HL-60/S4 treated with phorbol 12-myristate 13-acetate at 8.2 ng/mL for 4 days and 3 days (cell line): ENCODE measurements around the gene RAB20.
"Not testable (repeated sequence)": the region's sequence is repeated elsewhere in the genome, so short reads cannot be mapped to it uniquely, and the experiment has no call there.

ENCODE experiments used
- in situ Hi-C: fragments of 300-500 bp; cut with MboI; formaldehyde crosslinking; loops from 2 replicates; pipeline ENCODE4 v1.15.0; 2022; ENCODE audit warnings: low sequenced_read_pairs

Gene RAB20

DNA sequence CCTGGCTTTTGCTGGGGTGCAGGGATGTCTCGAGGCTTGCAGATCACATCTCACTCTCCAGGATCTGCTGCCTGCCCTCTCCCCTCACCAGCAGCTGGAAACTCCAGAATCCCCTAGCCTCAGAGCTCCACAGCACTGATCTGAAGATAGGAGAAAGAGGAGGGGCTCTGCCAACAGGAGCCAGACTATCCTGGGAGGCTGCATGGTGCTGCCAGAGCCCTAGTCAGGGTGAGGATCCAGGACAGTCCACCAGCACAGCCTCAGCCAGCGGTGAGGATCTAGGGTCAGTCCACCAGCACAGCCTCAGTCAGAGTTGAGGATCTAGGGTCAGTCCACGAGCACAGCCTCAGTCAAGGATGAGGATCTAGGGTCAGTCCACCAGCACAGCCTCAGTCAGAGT, 65.2 kb downstream of the RAB20 start:
- in situ Hi-C loops, result no loop called here

DNA sequence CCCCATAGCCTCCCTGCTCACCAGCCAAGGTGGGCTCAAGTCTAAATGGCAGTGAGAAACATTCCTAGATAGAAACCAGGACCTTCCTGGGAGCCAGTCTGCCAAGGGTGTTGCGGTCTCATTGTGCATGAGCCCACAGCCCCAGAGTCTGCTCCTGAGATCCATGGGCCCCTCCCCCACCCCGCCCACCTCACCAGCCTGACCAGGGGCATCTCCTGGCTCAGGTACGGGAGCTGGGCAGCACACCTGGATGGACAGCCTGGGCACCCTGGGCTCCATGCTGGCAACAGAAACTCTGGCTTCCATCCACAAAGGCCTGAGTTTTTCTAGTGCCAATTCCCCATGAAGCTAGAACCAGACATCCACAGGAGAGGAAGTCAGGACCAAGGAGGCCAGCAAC, 65.6 kb downstream of the RAB20 start:
- in situ Hi-C loops, result no loop called here

DNA sequence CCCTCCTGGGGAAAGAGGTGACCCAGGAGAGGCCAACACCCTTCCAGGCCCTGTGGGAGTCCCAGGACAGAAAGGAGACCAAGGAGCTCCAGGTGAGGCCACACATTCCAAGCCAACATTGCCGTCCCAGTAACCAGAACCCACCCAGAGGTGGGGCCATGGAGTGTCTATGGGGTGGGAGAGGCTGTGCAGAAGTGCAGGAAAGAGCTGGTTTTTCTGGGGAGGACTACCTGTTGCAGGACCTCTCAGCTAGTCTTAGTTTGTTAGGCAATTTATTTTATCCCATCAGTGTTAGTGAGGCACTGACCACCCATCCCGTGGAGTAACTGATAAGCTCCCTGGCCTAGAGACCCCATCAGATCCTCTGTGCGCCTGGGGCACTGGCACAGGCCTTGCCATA, 66.1 kb downstream of the RAB20 start:
- in situ Hi-C loops, result no loop called here

DNA sequence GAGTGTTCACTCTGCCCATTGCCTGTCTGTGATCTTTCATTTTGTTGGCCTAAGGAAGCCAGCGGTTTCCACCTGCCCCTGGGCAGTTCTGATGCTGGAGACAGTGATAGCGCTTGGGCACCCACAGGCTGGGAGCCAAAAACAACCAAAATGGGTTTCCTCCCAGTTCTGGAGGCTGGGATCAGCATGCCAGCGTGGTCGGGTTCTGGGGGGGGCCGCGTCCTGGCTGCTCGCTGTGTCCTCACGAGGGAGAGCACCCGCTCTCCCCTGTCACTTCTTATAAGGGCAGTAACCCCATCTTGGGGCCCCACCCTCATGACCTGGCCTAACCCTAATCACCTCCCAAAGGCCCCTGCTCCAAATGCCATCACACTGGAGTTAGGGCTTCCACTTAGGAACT, 67.9 kb downstream of the RAB20 start:
- in situ Hi-C loops, result no loop called here

DNA sequence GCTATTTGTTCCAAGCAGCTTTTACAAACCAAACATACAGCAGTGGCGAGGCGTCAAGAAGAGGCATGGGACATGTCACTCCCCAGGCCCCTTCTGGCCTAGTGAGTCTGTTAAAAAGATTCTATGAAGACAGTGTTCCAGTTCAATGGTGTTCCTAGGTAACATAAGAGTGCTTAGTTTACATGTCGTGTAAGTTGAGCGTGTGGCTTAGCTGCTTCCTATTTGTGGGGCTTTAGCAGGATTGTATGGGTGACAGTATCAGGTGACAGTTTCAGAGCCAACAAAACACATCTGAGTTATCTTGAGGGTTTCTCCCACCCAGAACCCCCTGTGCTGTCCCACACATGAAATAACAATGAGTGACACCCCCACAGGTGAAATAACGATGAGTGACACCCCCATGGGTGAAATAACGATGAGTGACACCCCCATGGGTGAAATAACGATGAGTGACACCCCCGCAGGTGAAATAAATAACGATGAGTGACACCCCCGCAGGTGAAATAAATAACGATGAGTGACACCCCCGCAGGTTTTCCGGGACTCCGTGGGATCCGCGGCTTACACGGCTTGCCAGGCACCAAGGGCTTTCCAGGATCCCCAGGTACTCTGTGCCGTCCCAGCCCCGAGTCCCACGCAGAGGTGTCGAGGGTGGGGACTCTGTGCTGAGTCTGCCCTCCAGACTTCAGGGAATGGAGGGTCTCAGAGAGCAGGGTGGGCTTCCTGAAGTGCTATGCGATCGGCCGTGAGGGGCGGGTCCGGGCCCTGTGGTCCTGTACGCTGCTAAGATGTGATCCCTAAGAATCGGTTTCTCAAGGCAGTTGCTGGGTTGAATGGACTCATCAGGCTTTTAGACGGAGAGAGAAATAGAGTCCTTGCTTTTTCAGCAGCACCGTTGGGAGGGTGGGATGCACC, 68.6 kb downstream of the RAB20 start:
- in situ Hi-C loops, result no loop called here

DNA sequence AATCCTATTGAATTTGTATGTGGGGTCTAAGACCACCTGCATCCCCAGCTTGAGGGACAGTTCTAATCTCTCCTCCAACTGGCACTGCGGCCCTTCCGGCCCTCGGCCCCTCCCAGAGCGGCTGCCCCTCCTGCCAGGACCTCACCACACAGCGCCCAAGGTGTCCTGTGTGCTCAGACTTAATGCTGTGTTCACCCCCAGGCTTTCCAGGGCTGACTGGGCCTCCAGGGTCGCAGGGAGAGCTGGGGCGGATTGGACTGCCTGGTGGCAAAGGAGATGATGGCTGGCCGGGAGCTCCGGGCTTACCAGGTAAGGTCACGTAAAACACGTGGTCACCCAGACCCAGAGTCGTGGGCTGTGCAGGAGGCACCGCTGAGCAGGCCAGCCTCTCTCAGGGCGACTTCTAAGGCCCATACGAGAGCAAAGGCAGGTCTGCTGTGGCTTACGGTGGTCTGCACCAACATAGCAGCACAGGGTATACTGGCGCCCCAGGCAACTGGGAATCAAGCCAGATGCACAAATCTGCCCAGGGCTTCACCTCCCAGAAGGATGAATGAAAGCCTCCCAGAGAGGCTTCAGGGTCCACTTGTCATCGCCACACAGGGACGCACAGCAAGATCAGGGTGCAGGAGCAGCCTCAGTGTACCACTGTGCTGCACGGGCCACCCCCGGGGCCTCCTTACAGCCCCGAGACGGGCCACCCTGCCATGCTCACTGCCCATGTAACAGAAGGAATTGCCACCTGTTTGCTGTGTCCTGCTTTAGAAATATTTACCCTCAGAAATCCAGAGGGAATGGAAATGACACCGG, 69.4 kb downstream of the RAB20 start:
- in situ Hi-C loops, result no loop called here

DNA sequence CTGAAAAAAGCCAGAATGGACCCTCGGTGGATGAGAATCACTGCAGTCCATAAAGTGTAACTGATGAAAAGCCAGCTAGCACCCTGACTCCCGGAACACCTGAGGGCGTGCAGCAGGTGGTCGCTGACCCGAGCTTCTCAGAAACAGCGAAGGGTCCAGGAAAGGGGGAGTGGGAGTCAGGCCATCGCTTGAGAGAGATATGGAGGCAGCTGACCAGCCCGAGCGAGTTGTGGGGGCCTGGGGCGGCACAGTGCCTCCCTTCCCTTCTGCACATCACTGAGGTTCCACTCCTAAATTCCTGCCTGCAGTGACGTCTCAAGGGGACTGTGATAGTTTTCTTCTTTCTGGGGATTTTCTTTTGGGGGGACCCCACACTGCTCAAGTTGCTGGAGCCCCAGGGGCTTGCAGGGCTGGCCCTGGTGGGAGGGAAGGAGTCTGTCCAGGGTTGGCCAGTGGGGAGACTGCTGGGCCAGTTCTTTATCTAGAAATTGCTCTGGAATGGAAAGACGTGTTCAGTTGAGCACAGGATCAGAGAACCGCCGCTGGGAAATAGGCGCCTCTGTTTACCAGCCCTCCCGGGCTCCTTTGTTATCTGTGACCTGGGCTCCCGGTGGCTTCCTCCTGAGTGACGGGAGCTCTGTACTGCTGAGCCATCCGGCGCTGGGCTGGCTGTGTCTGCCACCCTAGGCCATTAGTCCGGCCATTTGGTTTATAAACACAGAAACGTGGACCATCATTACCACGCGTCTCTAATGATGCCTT, 71.3 kb downstream of the RAB20 start:
- in situ Hi-C loops, result no loop called here

DNA sequence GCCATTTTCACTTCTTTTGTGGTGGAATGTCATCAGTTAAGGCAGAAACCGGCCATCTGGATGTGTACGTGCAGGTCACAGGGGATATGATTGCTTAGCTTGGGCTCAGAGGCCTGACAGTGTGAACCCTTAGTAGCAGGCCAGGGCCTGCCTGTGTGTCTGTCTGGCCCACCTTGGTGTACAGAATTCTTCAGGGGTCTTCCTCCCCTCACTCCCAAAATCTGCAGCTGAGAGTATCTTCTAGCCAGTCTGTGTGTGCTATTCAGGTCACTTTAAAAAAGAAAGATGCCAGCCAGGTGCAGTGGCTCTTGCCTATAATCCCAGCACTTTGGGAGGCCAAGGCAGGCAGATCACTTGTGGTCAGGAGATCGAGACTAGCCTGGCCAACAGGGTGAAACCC, 74.6 kb downstream of the RAB20 start:
- in situ Hi-C loops, result not testable (repeated sequence)

DNA sequence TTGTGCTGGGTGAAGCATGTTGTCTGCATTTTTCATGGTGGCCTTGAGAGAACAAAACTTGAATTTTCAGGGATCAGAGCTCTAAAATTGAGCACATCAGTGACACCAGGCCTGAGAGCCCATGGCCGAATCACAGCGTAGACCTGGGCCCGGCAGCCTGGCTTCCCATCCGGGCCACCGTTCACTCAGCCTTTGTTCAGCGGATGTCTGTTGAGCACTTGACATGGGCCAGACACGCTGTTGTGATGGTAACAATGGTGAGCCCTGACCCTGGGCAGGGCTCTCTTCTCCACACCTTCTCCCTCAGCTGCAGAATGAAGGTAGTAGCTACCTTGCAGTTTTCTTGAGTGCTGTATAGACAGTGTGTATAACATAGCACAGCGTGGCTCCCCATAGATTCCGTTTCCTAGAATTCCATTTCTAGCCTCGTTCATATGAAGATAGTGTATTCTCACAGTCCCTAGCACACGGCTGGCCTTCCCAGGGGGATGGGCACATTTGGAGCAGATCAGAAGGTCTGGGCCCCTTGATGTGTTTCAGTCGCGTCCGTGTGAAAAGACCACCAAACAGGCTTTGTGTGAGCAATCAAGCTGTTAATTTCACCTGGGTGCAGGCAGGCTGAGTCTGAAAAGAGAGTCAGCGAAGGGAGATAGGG, 75.3 kb downstream of the RAB20 start:
- in situ Hi-C loops, result no loop called here

DNA sequence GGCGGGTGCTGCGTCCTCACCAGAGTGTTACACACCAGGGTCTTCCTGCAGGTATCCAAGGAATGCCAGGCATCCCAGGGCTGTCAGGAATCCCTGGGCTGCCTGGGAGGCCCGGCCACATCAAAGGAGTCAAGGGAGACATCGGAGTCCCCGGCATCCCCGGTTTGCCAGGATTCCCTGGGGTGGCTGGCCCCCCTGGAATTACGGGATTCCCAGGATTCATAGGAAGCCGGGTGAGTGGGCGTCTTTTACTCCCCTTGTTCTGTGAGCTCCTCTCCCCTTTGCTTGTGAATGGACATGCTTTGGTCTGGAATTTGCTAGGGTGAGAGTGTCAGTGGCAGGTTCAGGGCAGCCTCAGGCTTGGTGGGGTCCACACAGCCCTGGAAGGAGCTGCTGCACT, 75.9 kb downstream of the RAB20 start:
- in situ Hi-C loops, result no loop called here

DNA sequence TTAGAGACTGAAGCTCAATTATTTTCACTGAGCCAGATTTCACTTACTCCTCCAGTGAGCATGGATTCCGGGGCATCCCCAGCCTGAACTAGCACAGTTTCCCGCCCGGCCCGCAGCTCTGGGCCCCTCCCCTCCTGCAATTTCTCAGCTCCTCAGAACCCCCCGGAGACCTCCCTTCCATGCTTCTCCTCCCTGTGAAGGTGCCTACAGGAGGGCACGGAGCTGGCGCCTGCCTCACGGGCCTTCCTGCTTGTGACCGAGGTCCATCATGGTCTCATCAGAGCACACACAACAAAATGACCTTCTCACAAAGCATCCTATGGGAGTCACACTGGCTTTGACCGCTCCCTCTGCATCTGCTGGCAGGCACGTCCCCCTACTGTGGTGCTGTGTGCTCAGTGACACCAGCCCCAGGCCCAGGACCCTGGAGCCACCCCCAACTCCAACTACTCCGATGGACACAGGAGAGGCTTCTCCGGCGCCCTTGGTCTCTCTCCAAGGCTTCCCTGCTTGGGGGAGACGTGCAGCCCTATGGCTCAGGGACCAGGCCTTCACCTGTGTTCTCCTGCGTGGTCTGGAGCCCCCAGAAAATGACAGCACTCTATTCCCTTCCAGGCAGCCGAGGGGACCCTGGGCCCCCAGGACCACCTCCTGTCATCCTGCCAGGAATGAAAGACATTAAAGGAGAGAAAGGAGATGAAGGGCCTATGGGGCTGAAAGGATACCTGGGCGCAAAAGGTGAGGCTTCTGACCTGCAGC, 77.1 kb downstream of the RAB20 start:
- in situ Hi-C loops, result no loop called here

DNA sequence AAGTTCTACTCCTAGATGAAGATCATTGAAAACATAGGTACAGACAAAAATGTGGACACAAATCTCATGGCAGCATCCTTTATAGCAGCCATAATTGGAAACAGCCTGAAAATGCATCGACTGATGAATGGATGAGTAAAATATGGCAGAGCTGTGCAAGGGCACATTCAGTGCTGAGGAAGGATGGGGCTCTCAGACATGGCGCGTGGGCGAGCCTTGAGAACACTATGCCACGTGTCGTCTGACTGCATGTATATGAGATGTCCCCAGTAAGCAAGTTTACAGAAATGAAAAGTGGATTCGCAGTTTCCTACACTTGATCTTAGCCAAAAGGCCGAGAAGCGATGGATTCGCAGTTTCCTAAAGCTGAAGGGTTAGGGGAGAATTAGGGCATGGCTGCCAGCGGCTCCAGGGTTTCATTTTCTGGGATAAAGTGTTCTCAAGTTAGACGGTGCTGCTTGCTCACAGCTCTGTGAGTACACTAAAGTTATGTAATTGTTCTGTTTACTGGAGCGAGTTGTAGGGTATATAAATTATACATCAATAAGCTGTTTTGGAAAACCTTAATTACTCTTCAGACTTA, 78.0 kb downstream of the RAB20 start:
- in situ Hi-C loops, result no loop called here

DNA sequence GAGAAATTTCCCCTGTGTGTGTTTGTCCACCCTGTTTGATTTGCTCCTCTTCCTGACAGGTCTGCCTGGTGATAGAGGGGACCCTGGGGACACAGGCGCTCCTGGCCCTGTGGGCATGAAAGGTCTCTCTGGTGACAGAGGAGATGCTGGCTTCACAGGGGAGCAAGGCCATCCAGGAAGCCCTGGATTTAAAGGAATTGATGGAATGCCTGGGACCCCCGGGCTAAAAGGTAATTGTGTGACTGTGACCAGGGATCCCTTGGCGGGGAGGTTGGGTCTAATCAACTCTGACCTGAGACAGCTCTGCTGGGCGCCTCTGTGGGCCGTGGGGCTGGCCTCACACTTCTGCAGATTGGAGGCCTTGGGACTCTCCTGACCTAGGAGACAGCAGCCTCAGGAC, 81.4 kb downstream of the RAB20 start:
- in situ Hi-C loops, result no loop called here

DNA sequence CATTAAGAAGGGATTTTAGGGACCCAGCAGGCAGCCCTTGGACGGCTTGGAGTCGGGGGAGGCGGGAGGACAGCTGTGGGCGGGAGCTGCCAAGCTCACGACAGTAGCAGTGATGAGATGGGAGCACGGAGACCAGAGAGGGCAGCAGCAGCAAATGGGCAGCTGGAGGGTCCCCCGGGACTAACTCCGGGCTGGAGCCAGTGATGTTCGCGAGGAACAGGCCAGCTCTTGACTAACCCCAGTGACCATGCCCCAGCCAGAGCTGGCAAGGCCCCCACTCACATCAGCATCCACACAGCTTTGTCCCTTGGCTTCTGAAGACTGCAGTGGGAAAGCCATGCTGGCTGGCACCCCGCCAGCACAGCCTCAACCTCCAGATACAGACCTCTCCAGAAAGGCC, 81.9 kb downstream of the RAB20 start:
- in situ Hi-C loops, result no loop called here

DNA sequence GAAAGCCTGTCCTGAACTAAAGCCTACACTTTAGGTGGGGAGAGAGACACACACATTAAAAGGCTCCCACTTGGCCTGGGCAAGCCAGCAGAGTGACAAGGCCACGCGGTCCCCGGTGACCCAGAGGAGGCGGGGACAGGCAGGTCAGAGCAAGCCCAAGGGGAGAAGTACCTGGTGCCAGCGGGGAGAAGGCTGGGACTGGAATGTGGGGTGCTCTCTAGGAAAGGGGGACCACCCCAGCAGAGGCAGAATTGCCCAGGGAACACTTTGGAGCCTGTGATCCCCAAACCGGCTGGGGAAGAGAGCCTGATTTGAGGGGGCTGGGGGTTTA, 82.3 kb downstream of the RAB20 start:
- in situ Hi-C loops, result no loop called here

DNA sequence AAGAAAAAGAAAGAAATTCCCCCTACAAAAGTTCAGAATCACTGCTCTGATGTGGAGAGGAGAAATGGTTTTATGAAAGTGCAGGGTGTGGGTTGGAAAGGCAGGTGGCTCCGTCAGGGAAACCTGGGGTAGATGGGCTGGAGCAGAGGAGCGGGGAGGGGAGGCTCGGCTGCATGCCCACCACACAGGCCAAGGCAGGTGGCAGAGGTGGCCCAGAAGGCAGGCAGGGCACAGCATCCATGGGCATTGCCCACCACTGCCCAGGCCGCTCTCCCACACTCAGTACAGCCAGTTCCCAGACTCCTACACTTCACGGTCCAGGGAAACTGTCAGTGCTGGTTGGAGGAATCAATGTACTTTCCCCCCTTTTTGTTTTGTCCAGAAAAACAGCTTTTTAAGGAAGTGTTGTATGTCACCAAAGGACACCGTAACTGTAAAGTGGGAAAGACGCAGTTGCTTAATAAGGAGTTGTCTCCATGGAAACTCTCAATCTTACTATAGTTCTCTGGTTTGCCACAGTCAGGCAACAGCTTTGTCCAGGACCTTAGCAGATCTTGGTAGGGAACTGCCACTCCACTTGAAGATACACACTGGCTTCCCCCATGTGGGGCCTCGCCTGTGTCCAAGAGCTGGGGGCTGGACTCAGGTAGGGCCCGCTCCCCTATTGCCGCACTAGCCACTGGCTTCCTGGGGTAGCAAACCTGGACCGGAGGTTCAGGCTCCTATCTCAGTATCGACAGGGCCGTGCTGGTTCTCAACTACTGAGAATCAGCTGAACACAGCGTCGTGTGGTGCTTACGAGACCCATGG, 82.9 kb downstream of the RAB20 start:
- in situ Hi-C loops, result no loop called here

DNA sequence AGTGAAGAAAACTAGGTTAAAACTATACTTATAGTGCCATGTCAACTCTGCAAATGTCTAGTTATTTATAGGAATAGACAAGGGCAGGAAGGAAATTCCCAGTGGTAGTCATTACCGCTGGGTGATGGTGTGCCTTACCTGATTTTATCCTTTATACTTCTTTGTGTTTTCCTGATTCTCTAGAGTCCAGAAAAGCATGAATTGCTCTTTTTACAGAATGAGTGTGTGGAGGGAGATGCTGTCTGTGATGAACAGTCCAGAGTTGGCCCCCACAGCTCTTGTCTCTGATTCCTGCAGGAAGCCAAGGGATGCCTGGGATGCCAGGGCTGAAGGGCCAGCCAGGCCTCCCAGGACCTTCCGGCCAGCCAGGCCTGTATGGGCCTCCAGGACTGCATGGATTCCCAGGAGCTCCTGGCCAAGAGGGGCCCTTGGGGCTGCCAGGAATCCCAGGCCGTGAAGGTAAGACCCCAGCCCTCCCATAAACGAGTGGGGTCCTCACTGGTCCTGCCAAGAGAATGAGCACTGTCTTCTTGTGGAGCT, 83.7 kb downstream of the RAB20 start:
- in situ Hi-C loops, result no loop called here

DNA sequence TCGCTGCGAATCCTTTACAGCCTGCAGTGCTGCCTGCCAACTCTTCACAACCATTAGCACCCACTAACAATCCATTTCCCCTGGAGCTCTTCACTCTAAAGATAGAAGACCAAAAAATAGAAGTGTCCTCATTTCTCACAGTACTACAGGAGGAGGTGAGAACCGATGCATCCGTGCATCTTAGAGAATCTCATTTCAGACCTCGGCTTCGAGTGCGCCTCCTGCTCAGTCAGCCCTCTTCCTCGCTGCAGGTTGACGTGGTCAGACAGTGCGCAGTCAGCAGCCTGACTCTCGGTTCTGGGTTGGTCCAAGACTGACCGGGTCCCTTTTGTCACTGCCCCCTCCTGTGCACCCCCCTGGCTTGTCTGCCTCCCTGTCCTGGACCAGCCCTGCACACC, 85.3 kb downstream of the RAB20 start:
- in situ Hi-C loops, result no loop called here
